CD4-positive, alpha-beta T cell (primary cell): ENCODE data around the gene CHCHD5. TPM values are rescaled to one million over a fixed set of nuclear protein-coding genes. Genes with fewer than 3 reads are reported as not detected.

Source experiments
- ATAC-seq: fragments of 200-7000 bp; cut with Tn5 transposase; one replicate; pipeline ENCODE4 v1.10.0; 2022; ENCODE audit warnings: mild to moderate bottlenecking; ENCODE audit not compliant: poor library complexity
- CTCF ChIA-PET: fragments of 350-600 bp; sonication (Branson Sonifier 250); formaldehyde crosslinking; loops from one replicate; lab custom pipeline; 2021; ENCODE audit warnings: antibody characterized with exemption, inconsistent platforms; lab: Charles Lee
- POLR2A ChIA-PET: fragments of 350-600 bp; sonication (Branson Sonifier 250); formaldehyde crosslinking; loops from one replicate; lab custom pipeline; 2021; ENCODE audit warnings: antibody characterized with exemption, inconsistent platforms; lab: Charles Lee
- DNase-seq, 14 experiments: peaks; one replicate each; pipeline ENCODE4 v3.0.0-alpha.2; 2013 to 2020; ENCODE audit warnings: mixed read lengths in 2 of 14
- H3K27ac ChIP-seq, 2 donors: one replicate each; pipeline versions ENCODE4 v1.5.1 to v1.7.0; 2013; ENCODE audit warnings: low read length in 2 of 2, low read depth in 1 of 2, mild to moderate bottlenecking in 1 of 2
- H3K27me3 ChIP-seq, 2 experiments: 1 replicate in 1 of 2; 2 replicates in 1 of 2; pipeline versions ENCODE4 v1.6.1 to v1.7.0; 2013; ENCODE audit warnings: low read length in 2 of 2, control low read depth in 1 of 2, mild to moderate bottlenecking in 1 of 2, moderate library complexity in 1 of 2; ENCODE audit not compliant: insufficient read depth in 2 of 2, control insufficient read depth in 1 of 2
- H3K36me3 ChIP-seq: one replicate; pipeline ENCODE4 v1.6.1; 2013; ENCODE audit warnings: low read length, control low read depth; ENCODE audit not compliant: insufficient read depth
- H3K4me1 ChIP-seq: one replicate; pipeline ENCODE4 v1.6.1; 2013; ENCODE audit warnings: low read length, control low read depth; ENCODE audit not compliant: insufficient read depth
- H3K4me3 ChIP-seq: one replicate; pipeline ENCODE4 v1.5.1; 2013; ENCODE audit warnings: mild to moderate bottlenecking, low read length, moderate library complexity
- H3K9me3 ChIP-seq, 2 experiments: 1 replicate in 1 of 2; 2 replicates in 1 of 2; pipeline versions ENCODE4 v1.6.1 to v1.7.0; 2013; ENCODE audit warnings: low read length in 2 of 2, mild to moderate bottlenecking in 2 of 2, control low read depth in 1 of 2, moderate library complexity in 1 of 2; ENCODE audit not compliant: control insufficient read depth in 1 of 2, insufficient read depth in 1 of 2
- H3K27ac Mint-ChIP-seq: one replicate; pipeline ENCODE4 v1.8.0; 2020; ENCODE audit warnings: mixed read lengths
- H3K27me3 Mint-ChIP-seq: one replicate; pipeline ENCODE4 v1.8.0; 2021; ENCODE audit warnings: mixed read lengths
- H3K36me3 Mint-ChIP-seq: one replicate; pipeline ENCODE4 v1.8.0; 2021; ENCODE audit warnings: low read depth, mixed read lengths
- H3K4me1 Mint-ChIP-seq: one replicate; pipeline ENCODE4 v1.8.0; 2021; ENCODE audit warnings: low read depth, mixed read lengths
- H3K4me3 Mint-ChIP-seq: one replicate; pipeline ENCODE4 v1.8.0; 2020; ENCODE audit warnings: mild to moderate bottlenecking, mixed read lengths
- H3K9me3 Mint-ChIP-seq: one replicate; pipeline ENCODE4 v1.8.0; 2020; ENCODE audit warnings: mixed read lengths
- intact Hi-C, 2 experiments: fragments of 100-400 bp; cut with DNase I in 1 of 2; cut with micrococcal nuclease in 1 of 2; formaldehyde crosslinking; loops; one replicate each; pipeline versions ENCODE4 v1.15.1 to v1.9.0; 2023 to 2025; cut with DNase I, micrococcal nuclease
- total RNA-seq, 174 experiments: library from RNA in 2 of 174; stranded (reverse) in 2 of 174; gene quantifications; one replicate each; pipeline ENCODE4 v1.2.3 and lab custom pipeline; 2021 to 2026
- TF ChIP-seq, protein P1 (sequence below): fragments of 200-600 bp; IDR thresholded peaks from one replicate; pipeline ENCODE4 v1.8.0; 2022; ENCODE audit warnings: antibody characterized with exemption, mild to moderate bottlenecking

Gene CHCHD5
- total RNA-seq, 2 experiments from 2014 or later: 13.4 to 14.3 TPM

DNA sequence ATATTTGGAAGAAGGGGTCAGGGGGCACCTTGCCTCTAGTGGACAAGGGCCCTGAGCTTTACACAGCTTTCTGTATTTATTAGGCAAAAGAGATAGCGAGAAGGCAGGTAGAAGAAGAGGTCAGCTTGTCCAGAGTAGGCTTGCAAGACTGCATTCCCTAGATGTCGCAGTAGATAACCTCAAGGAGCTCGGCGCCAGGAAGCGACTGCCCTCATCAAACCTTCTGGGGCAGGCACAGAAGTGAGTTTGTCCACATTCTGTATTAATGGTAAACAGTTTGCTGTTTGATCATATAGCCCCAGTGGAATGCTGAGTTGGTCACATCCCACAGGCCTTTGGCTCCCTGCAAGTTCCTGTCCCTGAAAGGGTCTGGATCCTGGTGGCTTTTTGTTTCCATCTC is 7.0 kb downstream of the CHCHD5 start:
- POLR2A ChIA-PET: interaction anchor here (1.0 kb wide), 1 partner anchor 36 kb away, joined by 3 read pairs; no protein-coding TSS in a partner anchor
- no peak overlapping the region for H3K4me3 Mint-ChIP-seq
- peaks cover 9% of the 10 kb centered on the region for H3K4me1 Mint-ChIP-seq
- no peaks in the 10 kb centered on the region for H3K27me3 ChIP-seq
- ATAC-seq (no peak), DNase-seq (no peak)
- H3K27ac Mint-ChIP-seq: no peak overlapping the region
- no peak overlapping the region for H3K27ac ChIP-seq
- intact Hi-C loops: loop anchor here in 1 of 2 experiments (1.0 kb wide), 1 partner anchor 16 kb away; no protein-coding TSS in a partner anchor
- H3K27me3 Mint-ChIP-seq: no peaks in the 10 kb centered on the region
- peaks cover 52% of the 10 kb centered on the region for H3K36me3 Mint-ChIP-seq
- TF ChIP-seq, protein P1, sequence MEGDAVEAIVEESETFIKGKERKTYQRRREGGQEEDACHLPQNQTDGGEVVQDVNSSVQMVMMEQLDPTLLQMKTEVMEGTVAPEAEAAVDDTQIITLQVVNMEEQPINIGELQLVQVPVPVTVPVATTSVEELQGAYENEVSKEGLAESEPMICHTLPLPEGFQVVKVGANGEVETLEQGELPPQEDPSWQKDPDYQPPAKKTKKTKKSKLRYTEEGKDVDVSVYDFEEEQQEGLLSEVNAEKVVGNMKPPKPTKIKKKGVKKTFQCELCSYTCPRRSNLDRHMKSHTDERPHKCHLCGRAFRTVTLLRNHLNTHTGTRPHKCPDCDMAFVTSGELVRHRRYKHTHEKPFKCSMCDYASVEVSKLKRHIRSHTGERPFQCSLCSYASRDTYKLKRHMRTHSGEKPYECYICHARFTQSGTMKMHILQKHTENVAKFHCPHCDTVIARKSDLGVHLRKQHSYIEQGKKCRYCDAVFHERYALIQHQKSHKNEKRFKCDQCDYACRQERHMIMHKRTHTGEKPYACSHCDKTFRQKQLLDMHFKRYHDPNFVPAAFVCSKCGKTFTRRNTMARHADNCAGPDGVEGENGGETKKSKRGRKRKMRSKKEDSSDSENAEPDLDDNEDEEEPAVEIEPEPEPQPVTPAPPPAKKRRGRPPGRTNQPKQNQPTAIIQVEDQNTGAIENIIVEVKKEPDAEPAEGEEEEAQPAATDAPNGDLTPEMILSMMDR: no peak
- peaks cover 2% of the 10 kb centered on the region for H3K4me1 ChIP-seq
- H3K9me3 Mint-ChIP-seq: no peaks in the 10 kb centered on the region
- H3K36me3 ChIP-seq: peaks cover 30% of the 10 kb centered on the region
- CTCF ChIA-PET: no interaction called here
- no peak overlapping the region for H3K4me3 ChIP-seq
- no peaks in the 10 kb centered on the region for H3K9me3 ChIP-seq

DNA sequence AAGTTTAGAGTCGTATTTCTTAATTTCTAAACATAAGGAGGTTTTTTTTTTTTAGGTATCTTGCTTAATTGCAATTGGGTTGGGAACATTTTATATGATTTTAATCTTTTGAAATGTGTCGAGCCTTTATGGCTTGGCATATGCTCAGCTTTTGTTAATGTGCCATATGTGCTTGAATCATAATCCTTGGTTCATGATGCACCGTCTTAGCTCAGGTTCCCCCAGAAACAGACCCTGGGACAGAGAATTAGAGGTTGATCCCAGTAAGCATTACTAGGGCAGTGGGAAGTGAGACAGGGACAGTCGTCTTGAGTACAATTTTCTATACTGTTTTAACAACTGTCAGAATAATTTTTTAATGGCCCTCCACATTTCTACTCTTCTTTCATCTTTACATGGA is 9.3 kb downstream of the CHCHD5 start:
- peaks cover 13% of the 10 kb centered on the region for H3K36me3 ChIP-seq
- CTCF ChIA-PET: no interaction called here
- no peak overlapping the region for H3K4me3 ChIP-seq
- H3K27ac ChIP-seq: no peak overlapping the region
- no peaks in the 10 kb centered on the region for H3K9me3 ChIP-seq
- no peaks in the 10 kb centered on the region for H3K4me1 ChIP-seq
- Mint-ChIP-seq H3K27ac (no peak overlapping the region), H3K36me3 (peaks cover 34% of the 10 kb centered on the region), H3K27me3 (no peaks in the 10 kb centered on the region), H3K4me1 (no peaks in the 10 kb centered on the region), H3K4me3 (no peak overlapping the region), H3K9me3 (no peaks in the 10 kb centered on the region)
- TF ChIP-seq, protein P1: no peak
- intact Hi-C loops: no loop called here
- POLR2A ChIA-PET: no interaction called here
- no peak for DNase-seq
- ATAC-seq: no peak
- no peaks in the 10 kb centered on the region for H3K27me3 ChIP-seq

DNA sequence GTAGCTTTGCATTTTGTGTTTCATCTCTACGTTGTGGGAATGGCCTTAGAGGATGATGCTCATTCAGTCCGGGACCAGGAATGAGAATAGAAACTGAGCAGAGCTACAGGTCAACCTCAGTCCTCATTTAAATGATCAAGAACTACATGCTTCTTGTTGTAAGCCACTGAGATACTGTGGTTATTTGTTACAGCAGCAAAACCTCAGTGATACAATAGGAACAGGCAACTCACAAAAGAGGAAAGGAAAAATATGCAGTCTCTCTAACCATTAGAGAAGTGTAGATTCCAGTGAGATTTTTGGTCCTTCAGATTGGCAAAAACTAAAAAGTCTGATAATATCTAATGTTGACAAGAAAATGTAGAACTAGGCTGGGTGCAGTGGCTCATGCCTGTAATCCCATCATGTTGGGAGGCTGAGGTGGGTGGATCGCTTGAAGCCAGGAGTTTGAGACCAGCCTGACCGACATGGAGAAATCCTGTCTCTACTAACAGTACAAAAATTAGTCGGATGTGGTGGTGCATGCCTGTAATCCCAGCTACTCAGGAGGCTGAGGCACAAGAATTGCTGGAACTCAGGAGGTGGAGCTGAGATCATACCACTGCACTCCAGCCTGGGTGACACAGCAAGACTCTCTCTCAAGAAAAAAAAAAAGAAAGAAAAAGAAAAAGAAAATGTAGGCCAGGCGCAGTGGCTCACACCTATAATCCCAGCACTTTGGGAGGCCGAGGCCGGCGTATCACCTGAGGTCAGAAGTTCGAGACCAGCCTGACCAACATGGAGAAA is 13.3 kb downstream of the CHCHD5 start:
- Mint-ChIP-seq H3K4me3 (no peak overlapping the region), H3K27me3 (no peaks in the 10 kb centered on the region), H3K36me3 (peaks cover 12% of the 10 kb centered on the region), H3K27ac (no peak overlapping the region), H3K4me1 (peaks cover 5% of the 10 kb centered on the region), H3K9me3 (no peaks in the 10 kb centered on the region)
- intact Hi-C loops: no loop called here
- no peak for DNase-seq
- no peaks in the 10 kb centered on the region for H3K27me3 ChIP-seq
- ATAC-seq: no peak
- peaks cover 4% of the 10 kb centered on the region for H3K4me1 ChIP-seq
- H3K9me3 ChIP-seq: no peaks in the 10 kb centered on the region
- TF ChIP-seq, protein P1: no peak
- no peak overlapping the region for H3K4me3 ChIP-seq
- peaks cover 3% of the 10 kb centered on the region for H3K36me3 ChIP-seq
- no peak overlapping the region for H3K27ac ChIP-seq
- CTCF ChIA-PET: interaction anchor here (1.0 kb wide), 2 partner anchors 129 kb away, joined by 3 read pairs; no protein-coding TSS in a partner anchor
- POLR2A ChIA-PET: no interaction called here
